ENCODE data around the gene GRHL1.
A peak's percentile ranks its signal among the peaks of the same experiment; 100 is the strongest.

GRCh38 chr2:10035053-10035422 is 83.5 kb downstream of the GRHL1 start:
- TF ChIP-seq ZNF645 (tag by site-specific recombination; IDR thresholded peaks at IDR 0.05) (no peak), ZNF768 (tag by site-specific recombination; IDR thresholded peaks at IDR 0.05) (peak; percentile 81)
- TF ChIP-seq, protein P1, sequence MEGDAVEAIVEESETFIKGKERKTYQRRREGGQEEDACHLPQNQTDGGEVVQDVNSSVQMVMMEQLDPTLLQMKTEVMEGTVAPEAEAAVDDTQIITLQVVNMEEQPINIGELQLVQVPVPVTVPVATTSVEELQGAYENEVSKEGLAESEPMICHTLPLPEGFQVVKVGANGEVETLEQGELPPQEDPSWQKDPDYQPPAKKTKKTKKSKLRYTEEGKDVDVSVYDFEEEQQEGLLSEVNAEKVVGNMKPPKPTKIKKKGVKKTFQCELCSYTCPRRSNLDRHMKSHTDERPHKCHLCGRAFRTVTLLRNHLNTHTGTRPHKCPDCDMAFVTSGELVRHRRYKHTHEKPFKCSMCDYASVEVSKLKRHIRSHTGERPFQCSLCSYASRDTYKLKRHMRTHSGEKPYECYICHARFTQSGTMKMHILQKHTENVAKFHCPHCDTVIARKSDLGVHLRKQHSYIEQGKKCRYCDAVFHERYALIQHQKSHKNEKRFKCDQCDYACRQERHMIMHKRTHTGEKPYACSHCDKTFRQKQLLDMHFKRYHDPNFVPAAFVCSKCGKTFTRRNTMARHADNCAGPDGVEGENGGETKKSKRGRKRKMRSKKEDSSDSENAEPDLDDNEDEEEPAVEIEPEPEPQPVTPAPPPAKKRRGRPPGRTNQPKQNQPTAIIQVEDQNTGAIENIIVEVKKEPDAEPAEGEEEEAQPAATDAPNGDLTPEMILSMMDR (tag by site-specific recombination; IDR thresholded peaks at IDR 0.05): no peak
- TF ChIP-seq, protein P2, sequence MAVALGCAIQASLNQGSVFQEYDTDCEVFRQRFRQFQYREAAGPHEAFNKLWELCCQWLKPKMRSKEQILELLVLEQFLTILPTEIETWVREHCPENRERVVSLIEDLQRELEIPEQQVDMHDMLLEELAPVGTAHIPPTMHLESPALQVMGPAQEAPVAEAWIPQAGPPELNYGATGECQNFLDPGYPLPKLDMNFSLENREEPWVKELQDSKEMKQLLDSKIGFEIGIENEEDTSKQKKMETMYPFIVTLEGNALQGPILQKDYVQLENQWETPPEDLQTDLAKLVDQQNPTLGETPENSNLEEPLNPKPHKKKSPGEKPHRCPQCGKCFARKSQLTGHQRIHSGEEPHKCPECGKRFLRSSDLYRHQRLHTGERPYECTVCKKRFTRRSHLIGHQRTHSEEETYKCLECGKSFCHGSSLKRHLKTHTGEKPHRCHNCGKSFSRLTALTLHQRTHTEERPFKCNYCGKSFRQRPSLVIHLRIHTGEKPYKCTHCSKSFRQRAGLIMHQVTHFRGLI (tag by site-specific recombination; IDR thresholded peaks at IDR 0.05): no peak
